Hindlimb muscle (tissue), 1 donor: ENCODE data around the gene CDHR1. TPM values are rescaled to one million over a fixed set of nuclear protein-coding genes. Genes with fewer than 3 reads are reported as not detected.

Experiments
- DNase-seq: peaks from one replicate; pipeline ENCODE4 v3.0.0-alpha.2; 2013
- polyA plus RNA-seq: library from polyadenylated mRNA; unstranded; fragments of 120-200 nt; gene quantifications from one replicate; pipeline ENCODE4 v1.2.1, GENCODE V29; 2013; ENCODE audit not compliant: insufficient read length

CDHR1 gene
- polyA plus RNA-seq, 1 donor: 1.0 TPM

GRCh38 chr10:84265418-84265817, 71.1 kb downstream of the CDHR1 start:
- peak; percentile 26 for DNase-seq

GRCh38 chr10:84267503-84268126, 73.3 kb downstream of the CDHR1 start:
- DNase-seq: no peak

GRCh38 chr10:84269162-84269561, 74.8 kb downstream of the CDHR1 start:
- no peak for DNase-seq

Other genes starting within 250 kb of the CDHR1 start
- 103 TPM for gene GHITM, start 55.0 kb upstream of the CDHR1 start, polyA plus RNA-seq
- not detected for gene GPR15LG, start 20.7 kb upstream of the CDHR1 start, polyA plus RNA-seq
- gene LRIT2, start 31.0 kb downstream of the CDHR1 start, polyA plus RNA-seq: not detected
- gene LRIT1, start 47.0 kb downstream of the CDHR1 start, polyA plus RNA-seq: not detected
- 18.9 TPM for gene RGR, start 50.5 kb downstream of the CDHR1 start, polyA plus RNA-seq
- gene CCSER2, start 134.1 kb downstream of the CDHR1 start, polyA plus RNA-seq: 54.6 TPM